DND-41 (cell line): ENCODE measurements around the gene ARID5A.

Experiments used
- ATAC-seq: fragments of 200-7000 bp; cut with Tn5 transposase; 3 replicates; pipeline ENCODE4 v1.9.1; 2021; ENCODE audit warnings: low read depth; ENCODE audit not compliant: insufficient read depth
- DNase-seq: peaks from one replicate; pipeline ENCODE4 v3.0.0-alpha.2; 2020
- H2AFZ ChIP-seq: 2 replicates; pipeline ENCODE4 v1.6.0; 2012; ENCODE audit warnings: low read depth, low read length
- H3K27ac ChIP-seq: 2 replicates; pipeline ENCODE4 v1.5.1; 2012; ENCODE audit warnings: low read length, inconsistent platforms
- H3K27me3 ChIP-seq: fragments of 200-600 bp; sonication (generic); 2 replicates; pipeline ENCODE4 v1.6.0; 2012; ENCODE audit warnings: low read length, mild to moderate bottlenecking, inconsistent platforms; ENCODE audit not compliant: insufficient read depth, poor library complexity
- H3K36me3 ChIP-seq: 2 replicates; pipeline ENCODE4 v1.5.1; 2012; ENCODE audit warnings: low read length, inconsistent platforms; ENCODE audit not compliant: insufficient read depth
- H3K4me1 ChIP-seq: 2 replicates; pipeline ENCODE4 v1.5.1; 2012; ENCODE audit warnings: mild to moderate bottlenecking, low read length; ENCODE audit not compliant: insufficient read depth
- H3K4me2 ChIP-seq: 2 replicates; pipeline ENCODE4 v1.6.0; 2012; ENCODE audit warnings: mild to moderate bottlenecking, moderate library complexity, low read length, inconsistent platforms; ENCODE audit not compliant: insufficient read depth
- H3K4me3 ChIP-seq, 2 experiments: fragments of 200-600 bp in 1 of 2; shearing (Covaris generic) in 1 of 2; 2 replicates each; pipeline ENCODE4 v1.5.1; 2012 to 2016; ENCODE audit warnings: inconsistent platforms in 2 of 2, low read length in 2 of 2, mild to moderate bottlenecking in 2 of 2, low read depth in 1 of 2, moderate library complexity in 1 of 2
- H3K79me2 ChIP-seq: 2 replicates; pipeline ENCODE4 v1.6.0; 2012; ENCODE audit warnings: low read length, inconsistent platforms; ENCODE audit not compliant: insufficient read depth
- H3K9ac ChIP-seq: 2 replicates; pipeline ENCODE4 v1.6.0; 2012; ENCODE audit warnings: low read depth, mild to moderate bottlenecking, inconsistent platforms, low read length, moderate library complexity
- H3K9me3 ChIP-seq: 2 replicates; pipeline ENCODE4 v1.5.1; 2012; ENCODE audit warnings: low read length, moderate library complexity, mild to moderate bottlenecking, inconsistent platforms; ENCODE audit not compliant: insufficient read depth, severe bottlenecking
- H4K20me1 ChIP-seq: 2 replicates; pipeline ENCODE4 v1.6.0; 2012; ENCODE audit warnings: low read length; ENCODE audit not compliant: insufficient read depth
- EZH2 ChIP-seq: IDR thresholded peaks from 3 replicates; pipeline ENCODE4 v1.6.1; 2012; ENCODE audit warnings: borderline replicate concordance, low read depth, mild to moderate bottlenecking, moderate library complexity, low read length, inconsistent platforms; ENCODE audit not compliant: severe bottlenecking
- TF ChIP-seq, protein P1 (sequence below): IDR thresholded peaks from 2 replicates; pipeline ENCODE4 v1.5.1; 2012; ENCODE audit warnings: borderline replicate concordance, low read length, moderate library complexity, mild to moderate bottlenecking; ENCODE audit not compliant: poor library complexity, severe bottlenecking; ENCODE audit errors: extremely low read depth

The ARID5A gene, protein sequence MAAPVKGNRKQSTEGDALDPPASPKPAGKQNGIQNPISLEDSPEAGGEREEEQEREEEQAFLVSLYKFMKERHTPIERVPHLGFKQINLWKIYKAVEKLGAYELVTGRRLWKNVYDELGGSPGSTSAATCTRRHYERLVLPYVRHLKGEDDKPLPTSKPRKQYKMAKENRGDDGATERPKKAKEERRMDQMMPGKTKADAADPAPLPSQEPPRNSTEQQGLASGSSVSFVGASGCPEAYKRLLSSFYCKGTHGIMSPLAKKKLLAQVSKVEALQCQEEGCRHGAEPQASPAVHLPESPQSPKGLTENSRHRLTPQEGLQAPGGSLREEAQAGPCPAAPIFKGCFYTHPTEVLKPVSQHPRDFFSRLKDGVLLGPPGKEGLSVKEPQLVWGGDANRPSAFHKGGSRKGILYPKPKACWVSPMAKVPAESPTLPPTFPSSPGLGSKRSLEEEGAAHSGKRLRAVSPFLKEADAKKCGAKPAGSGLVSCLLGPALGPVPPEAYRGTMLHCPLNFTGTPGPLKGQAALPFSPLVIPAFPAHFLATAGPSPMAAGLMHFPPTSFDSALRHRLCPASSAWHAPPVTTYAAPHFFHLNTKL

DNA sequence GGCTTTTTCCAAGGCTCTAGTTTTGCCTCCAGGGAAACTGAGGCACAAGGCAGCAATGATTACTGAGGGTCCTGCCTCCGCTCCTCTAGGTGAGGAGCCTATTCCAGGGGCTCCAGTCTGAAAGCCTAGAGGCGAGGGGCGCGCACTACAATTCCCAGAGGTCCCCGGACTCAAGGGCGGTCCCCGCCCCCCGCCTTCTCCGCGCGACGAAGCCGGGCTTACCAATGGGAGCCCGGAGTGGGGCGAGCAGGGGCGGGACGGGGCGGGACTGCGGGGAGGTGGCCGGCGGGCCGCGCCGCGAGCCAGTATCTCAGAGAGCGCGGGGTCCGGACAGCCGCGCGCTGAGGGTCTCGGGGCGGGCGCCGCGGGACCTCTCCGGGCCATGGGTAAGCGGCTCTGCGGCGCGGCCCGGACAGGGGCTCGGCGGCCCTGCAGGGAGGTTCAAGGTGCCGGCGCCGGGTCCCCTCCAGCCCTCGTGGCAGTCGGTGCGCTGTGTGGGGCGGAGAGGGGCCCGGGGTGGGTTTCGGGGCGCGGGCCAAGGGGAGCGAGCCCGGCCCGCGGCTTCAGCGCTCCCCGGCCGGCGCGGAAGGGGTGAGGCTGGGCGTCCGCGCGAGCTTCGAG lies at the start of gene ARID5A:
TSS of gene ARID5A (plus strand) at position 308 of the 621 bp plus-strand sequence. CDS start at position 383, 75 bp downstream.
- Histone ChIP-seq H3K27me3 (no peaks in the 10 kb centered on the region), H3K4me1 (peaks cover 53% of the 10 kb centered on the region), H3K9ac (peak within 1 kb of the TSS; percentile 84), H3K27ac (peak within 1 kb of the TSS; percentile 76), H3K9me3 (no peaks in the 10 kb centered on the region), H2AFZ (peak within 1 kb of the TSS; percentile 67), H3K4me2 (peak within 1 kb of the TSS; percentile 91), H4K20me1 (peaks cover 38% of the 10 kb centered on the region), H3K36me3 (peaks cover 10% of the 10 kb centered on the region), H3K79me2 (peaks cover 32% of the 10 kb centered on the region), H3K4me3 (peak within 1 kb of the TSS; percentile 54 to 68)
- ATAC-seq (peak; percentile 71), DNase-seq (peak; percentile 93)
- TF ChIP-seq, protein P1, sequence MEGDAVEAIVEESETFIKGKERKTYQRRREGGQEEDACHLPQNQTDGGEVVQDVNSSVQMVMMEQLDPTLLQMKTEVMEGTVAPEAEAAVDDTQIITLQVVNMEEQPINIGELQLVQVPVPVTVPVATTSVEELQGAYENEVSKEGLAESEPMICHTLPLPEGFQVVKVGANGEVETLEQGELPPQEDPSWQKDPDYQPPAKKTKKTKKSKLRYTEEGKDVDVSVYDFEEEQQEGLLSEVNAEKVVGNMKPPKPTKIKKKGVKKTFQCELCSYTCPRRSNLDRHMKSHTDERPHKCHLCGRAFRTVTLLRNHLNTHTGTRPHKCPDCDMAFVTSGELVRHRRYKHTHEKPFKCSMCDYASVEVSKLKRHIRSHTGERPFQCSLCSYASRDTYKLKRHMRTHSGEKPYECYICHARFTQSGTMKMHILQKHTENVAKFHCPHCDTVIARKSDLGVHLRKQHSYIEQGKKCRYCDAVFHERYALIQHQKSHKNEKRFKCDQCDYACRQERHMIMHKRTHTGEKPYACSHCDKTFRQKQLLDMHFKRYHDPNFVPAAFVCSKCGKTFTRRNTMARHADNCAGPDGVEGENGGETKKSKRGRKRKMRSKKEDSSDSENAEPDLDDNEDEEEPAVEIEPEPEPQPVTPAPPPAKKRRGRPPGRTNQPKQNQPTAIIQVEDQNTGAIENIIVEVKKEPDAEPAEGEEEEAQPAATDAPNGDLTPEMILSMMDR = no peak
- TF ChIP-seq EZH2 = no peak

GRCh38 chr2:96489261-96489660 lies 47.3 kb upstream of the ARID5A start:
- H3K27ac ChIP-seq = no peak overlapping the region
- ATAC-seq = no peak

DNA sequence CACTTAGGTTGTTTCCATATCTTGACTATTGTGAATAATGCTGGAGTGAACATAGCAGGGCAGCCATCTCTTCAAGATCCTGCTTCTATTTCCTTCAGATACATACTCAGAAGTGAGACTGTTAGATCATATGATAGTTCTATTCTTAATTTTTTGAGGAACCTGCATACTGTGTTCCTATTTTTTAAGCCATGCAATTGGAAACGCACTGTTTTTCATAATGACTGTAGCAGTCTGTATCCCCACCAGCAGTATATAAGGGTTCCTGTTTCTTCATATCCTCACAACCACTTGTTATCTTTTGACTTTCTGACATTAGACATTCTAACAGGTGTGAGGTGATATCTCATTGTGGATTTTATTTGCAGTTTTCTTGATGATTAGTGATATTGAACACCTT lies 46.9 kb upstream of the ARID5A start:
- H3K79me2 ChIP-seq = no peaks in the 10 kb centered on the region
- peaks cover 11% of the 10 kb centered on the region for H3K4me1 ChIP-seq
- DNase-seq (no peak), ATAC-seq (no peak)
- no peaks in the 10 kb centered on the region for H3K9me3 ChIP-seq
- no peaks in the 10 kb centered on the region for H3K27me3 ChIP-seq
- H3K36me3 ChIP-seq = no peaks in the 10 kb centered on the region
- no peaks in the 10 kb centered on the region for H4K20me1 ChIP-seq
- no peak overlapping the region for H3K4me3 ChIP-seq
- TF ChIP-seq, protein P1 = no peak
- TF ChIP-seq EZH2 = no peak
- no peak overlapping the region for H3K9ac ChIP-seq
- H3K27ac ChIP-seq = no peak overlapping the region
- H3K4me2 ChIP-seq = no peak overlapping the region
- no peak overlapping the region for H2AFZ ChIP-seq

More at GRCh38 chr2:96489261-96489660, 47.3 kb upstream of the ARID5A start:
- H2AFZ ChIP-seq = no peak overlapping the region
- no peaks in the 10 kb centered on the region for H3K27me3 ChIP-seq
- H3K9me3 ChIP-seq = no peaks in the 10 kb centered on the region
- no peaks in the 10 kb centered on the region for H3K79me2 ChIP-seq
- peaks cover 11% of the 10 kb centered on the region for H3K4me1 ChIP-seq
- no peak overlapping the region for H3K4me2 ChIP-seq
- H3K4me3 ChIP-seq = no peak overlapping the region
- H4K20me1 ChIP-seq = no peaks in the 10 kb centered on the region
- no peaks in the 10 kb centered on the region for H3K36me3 ChIP-seq
- TF ChIP-seq EZH2 = no peak
- TF ChIP-seq, protein P1 = no peak
- no peak overlapping the region for H3K9ac ChIP-seq
- no peak for DNase-seq
